DOHH2 (cell line): ENCODE results near the gene PCP2.

Source experiments
- CTCF ChIP-seq: fragments of 200-600 bp; sonication (generic); IDR thresholded peaks from one replicate; pipeline ENCODE4 v1.5.1; 2014; ENCODE audit warnings: antibody characterized with exemption, mild to moderate bottlenecking, low read depth, low read length; ENCODE audit not compliant: poor library complexity, severe bottlenecking
- EZH2phosphoT487 ChIP-seq: fragments of 200-600 bp; sonication (generic); IDR thresholded peaks from 2 replicates; pipeline ENCODE4 v1.6.1; 2017; ENCODE audit warnings: borderline replicate concordance, mild to moderate bottlenecking, antibody characterized with exemption, low read length, moderate library complexity, mixed read lengths

- TF ChIP-seq CTCF (no peak), EZH2phosphoT487 (no peak)
These were observed 23.7 kb upstream of the PCP2 start for GRCh38 chr19:7657131-7657751.
